T-helper 2 cell (primary cell): ENCODE measurements around the gene SCN2B.

Experiments
- DNase-seq, 5 experiments: peaks; one replicate each; pipeline versions ENCODE4 v3.0.0 to v3.0.0-alpha.2; 2012 to 2022

SCN2B gene

DNA sequence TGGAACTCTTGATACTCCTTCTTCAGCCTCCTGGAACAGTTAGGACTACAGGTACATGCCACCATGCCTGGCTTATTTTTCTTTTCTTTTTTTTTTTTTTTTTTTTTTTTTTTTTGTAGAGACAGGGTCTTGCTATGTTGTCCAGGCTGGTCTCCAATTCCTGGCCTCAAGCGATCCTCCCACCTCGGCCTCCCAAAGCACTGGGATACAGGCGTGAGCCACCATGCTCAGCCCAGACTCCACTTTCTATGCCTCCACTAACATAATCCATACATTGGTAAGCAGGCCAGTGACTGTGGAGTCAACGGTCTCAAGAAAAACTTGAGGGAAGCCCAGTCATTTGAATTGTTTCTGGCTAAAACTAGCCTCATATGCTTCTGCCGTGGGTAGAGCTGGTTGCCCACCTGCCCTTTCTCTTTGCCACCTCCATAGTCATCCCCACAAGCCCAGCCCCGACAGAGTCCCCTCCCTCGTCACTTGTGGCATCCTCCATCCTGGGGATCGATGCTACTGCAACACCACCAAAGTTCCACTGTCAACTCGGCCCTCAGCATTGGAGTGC is 2.4 kb downstream of the SCN2B start:
- no peak for DNase-seq

DNA sequence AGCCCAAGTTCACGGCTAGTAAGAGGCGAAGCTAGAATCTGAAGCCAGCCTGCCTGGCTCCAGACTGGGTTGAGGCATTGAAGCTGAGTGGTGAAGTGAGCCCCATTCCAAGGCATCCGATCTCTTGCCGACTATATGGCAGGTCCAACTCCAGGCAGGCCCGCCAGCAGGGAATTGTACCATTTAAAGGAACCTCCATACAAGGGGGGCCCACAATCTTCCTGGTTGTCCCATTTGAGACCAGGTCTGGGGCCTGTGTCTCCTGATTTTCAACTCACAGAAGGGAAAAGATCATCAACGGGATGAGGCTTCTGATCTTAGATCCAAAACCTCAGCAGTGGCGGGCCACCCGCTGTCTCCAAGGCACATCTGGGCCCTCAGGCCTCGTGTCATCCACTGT is 4.1 kb downstream of the SCN2B start:
- no peak for DNase-seq

DNA sequence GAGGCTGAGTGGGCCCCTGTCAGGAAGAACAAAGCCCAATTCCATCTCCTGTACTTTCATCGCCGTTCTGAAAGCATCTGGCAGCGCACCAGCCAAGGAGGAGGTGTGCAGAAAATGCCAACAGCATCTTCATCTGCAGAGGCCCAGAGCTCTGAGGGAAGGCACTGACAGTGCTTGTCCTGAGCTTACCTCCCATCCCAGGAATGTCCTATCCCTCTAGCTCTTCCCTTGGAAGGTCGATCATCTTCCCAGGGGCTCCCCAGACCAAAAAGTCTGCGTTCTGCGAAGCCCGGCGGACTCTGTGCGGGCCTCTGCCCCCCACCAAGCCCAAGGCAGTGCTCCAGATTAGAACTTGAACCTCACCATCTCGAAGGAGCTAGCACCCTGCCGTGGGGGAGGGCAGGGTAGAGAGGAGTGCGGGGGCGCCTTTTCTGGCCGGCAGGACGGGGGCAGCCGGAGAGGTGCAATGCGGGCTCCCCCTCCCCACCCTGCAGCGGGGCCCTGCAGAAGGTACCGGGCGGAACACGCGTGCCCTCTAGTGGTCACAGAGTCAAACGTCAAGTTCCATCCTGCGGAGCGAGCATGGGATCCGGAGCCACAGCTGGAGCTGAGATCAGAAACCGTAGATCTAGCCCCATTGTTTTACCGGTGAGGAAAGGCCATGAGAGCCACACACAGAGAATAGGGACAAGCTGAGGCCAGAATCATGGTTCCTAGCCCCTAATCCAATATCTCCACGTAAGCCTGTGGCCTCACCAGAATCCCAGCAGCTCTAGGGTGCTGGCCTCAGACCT is 5.0 kb downstream of the SCN2B start:
- peak; percentile 30 to 72 (median 59) for DNase-seq

DNA sequence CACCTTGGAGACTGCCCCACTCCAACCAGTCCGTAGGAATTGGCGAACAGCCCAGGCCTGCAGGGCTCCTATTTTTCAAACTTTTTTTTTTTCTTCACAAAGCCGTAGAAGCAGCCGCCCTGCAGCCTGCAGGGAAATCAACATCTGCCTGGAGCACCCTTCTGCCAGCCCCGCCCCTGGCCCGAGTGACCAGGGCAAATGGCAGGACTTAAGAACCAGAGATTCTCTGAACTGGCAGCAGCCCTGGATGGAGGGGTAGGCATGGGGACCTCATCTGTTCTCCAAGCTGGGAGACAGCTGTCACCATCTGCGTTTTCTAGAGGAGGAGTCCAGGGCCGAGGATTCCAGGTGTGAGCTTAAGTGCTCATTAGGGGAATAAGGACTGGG is 5.6 kb downstream of the SCN2B start:
- no peak for DNase-seq

DNA sequence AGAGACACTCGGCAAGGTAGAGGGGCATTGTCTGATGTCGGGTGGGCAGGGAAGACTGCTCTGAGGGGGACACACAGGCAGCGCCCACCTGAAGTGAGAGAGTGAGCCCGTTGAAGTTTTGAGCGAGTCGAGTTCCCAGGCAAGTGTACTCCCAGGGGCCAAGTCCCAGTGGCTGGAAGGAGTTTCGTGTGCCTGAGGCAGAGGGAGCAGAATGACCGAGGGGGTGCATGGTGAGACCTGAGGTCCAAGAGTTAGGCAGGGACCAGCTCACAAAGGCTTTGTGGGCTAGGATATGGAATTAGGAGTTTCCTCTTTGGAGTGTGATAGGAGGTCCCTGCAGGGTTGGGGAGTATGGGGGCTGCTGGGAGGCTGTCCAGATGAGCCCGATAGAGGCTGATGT is 6.2 kb downstream of the SCN2B start:
- DNase-seq, result no peak

DNA sequence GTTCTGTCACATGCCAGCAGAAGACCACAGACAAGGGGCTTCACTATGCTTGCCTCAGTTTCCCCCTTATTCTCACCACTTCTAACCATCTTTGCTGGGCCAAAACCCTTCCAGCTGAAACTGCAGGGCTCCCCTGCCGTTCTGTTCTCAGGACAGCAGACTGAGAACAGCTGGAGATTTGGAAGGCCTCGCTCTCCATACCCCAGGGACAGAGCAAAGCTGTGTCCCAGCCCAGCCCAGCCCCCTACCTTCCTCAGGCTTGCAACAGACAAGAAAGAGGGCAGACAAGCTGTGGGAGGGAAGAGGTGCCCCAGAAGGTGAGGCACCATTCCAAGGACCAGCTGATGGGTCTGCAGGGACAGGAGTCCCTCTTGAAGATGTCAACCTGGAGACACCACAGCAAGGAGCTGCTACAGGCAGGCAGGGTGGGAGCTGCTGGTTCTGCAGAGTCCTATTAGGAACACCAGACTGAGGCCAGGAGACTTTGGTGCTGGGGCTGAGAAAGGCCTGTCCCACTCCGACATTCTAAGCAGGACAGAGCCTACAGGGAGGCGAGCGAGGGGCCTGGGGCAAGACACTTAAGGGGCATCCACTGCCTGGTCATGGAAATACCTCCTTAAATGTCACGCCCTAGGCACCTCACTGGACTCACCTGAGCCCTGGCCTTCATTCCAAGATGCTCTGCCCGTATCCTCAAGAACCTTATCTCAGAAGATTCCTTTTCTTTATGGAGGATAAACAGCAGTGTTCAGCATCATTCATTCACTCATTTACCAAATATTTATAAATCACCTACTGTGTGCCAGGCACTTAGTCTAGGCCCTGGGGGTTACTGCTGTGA is 6.9 kb downstream of the SCN2B start:
- no peak for DNase-seq

DNA sequence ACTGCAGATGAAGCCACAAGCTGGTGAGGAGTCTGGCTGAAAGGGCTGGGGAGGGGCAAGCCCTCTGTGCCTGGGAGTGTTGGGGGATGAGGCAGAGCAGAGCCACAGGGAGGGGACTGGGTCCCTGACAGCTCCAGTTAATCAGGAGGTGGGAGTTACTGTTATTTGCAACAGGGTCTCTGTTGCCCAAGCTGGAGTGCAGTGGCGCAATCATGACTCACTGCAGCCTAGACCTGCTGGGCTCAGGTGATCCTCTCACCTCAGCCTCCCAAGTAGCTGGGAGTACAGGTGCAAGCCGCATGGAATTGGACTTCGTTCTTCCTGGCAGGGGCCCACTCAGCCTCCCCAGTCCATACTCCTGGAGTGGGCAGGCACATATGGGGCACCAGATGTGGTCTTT is 7.7 kb downstream of the SCN2B start:
- no peak for DNase-seq

DNA sequence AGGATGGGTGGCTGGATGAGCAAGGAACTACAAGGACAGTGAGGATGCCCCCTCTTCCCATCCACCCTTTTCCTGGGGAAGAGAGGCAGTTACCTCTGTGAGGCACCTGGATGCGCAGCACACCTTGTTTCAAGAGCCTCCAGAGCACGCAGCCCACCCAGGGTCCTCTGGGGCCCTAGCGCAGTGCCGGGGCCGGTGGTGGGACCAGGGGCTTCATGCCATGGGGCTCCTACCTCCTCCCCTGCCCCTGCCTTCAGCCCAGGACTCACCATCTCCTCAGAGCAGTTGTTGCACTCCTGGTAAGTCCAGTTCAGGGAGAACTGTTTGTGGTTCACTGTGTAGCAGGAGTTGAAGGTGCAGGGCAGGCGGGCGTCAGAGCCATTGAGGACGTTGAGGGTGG is 8.1 kb downstream of the SCN2B start:
- no peak for DNase-seq

DNA sequence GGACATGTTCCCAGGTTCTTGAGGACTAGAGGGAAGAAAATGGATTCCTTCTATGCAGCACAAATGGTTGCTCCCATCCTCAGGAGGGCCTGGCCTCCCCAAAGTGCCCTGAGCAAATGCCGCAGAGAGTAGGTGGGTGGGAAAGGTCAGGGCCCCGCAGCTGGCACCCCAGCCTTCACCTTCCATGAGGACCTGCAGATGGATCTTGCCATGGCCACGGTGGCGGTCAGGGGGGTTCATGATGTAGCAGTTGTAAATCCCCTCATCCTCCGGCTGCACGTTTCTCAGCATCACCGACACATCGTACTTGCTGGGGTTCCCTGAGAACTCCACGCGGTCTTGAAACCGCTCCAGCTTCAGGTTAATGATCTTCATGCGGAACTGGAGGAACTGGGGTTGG is 8.5 kb downstream of the SCN2B start:
- DNase-seq, result no peak

DNA sequence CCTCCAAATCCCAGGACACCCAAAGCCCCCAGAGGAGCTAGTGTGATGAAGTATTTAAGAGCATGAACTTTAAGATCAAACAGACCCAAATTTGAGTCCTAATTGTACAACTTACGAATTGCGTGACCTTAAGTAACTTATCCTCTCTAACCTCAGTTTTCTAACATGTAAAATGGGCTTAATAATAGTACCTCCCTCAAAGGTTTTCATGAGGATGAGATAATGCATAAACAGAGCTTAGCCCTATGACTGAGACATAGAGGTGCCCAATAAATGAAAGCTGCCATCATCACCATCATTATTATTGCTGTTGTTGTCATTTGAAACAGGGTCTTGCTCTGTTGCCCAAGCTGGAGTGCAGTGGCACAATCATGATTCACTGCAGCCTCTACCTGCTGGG is 9.2 kb downstream of the SCN2B start:
- DNase-seq, result no peak

DNA sequence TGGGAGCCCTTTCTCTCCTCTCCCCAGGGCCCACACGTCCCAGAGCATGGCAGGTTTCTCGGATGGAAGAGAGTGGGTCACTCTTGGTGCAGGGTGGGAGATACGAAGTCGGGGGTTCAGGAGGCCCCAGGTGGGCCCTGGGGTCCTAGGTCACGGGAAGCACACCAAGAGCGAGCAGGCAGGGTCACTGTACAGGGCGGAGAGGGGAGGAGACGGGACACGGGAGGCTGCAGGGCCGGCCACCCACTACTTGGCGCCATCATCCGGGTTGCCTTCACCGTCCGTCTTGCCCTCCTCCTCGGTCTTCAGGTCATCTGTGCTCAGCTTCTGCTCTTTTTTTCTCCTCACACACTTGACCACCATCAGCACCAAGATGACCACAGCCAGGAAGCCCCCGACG is 9.8 kb downstream of the SCN2B start:
- no peak for DNase-seq

DNA sequence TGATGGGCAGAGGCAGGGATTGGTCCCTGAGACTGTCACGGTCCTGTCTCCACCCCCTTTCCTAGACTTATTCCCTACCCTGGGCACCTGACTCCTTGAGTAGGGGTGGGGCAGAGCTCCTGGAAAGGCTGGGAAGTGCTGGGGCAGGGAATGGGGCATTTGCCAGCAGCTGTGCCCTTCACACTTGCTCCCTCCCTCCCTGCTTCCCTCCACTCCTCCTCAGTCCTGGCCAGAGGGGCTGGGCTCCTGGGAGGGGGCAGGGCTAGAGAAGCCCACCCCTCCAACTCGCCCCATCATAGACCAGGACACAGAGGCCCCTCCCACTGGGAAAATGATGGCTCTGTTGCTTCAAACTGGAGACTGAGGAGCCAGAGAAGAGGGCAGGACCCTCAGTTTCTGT is 11.6 kb downstream of the SCN2B start:
- no peak for DNase-seq

DNA sequence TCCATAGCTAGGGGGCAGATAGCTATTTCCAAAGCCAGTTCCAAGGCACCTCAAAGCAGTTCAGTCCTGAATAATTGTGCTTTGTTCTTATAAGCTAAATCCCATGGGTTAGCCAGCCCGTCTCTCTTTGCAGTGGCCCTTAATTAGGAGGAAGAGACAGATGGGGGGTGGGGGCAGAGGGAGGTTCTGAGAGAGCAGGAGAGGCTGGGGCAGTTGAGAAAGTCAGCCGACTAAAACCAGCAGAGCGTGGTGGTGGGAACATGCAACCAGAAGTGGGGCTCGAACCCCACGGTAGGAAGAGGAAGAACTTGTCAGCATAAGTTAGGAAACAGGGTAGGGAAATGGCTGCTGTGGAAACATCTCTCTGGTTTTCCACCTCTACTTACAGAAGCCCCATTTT is 12.9 kb downstream of the SCN2B start:
- DNase-seq, result no peak

DNA sequence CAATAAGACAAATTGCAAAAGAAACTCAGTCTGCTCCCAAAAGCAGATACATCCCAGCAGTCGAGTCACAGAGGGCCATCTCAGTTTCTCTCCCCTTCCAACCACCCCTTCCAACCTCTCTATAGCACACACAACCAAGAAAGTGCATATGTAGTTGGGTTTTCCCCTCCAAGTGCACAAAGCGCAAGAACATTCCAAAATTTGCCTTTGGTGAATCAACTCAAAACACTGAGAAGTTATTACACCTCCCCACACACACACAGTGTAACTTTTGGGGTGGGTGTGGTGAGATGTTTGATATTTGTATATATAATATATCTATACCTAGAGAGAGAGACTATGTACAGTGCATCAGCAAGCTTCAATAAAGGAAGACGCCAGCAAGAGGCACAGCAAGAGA is 13.6 kb downstream of the SCN2B start:
- no peak for DNase-seq

DNA sequence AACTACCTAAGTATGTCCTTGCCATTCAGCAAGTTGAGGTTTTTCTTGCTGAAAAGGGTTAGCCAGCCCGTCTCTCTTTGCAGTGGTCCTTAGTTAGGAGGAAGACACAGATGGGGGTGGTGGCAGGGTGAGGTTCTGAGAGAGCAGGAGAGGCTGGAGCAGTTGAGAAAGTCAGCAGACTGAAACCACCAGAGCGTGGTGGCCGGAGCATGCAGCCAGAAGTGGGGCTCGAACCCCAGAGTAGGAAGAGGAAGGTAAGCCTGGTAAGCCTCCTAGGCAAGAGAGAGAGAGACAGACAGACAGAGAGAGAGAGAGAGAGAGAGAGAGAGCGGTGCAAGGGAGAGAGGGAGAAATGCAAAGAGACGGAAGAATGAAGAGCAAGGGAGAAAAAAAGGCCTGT is 14.7 kb downstream of the SCN2B start:
- no peak for DNase-seq

DNA sequence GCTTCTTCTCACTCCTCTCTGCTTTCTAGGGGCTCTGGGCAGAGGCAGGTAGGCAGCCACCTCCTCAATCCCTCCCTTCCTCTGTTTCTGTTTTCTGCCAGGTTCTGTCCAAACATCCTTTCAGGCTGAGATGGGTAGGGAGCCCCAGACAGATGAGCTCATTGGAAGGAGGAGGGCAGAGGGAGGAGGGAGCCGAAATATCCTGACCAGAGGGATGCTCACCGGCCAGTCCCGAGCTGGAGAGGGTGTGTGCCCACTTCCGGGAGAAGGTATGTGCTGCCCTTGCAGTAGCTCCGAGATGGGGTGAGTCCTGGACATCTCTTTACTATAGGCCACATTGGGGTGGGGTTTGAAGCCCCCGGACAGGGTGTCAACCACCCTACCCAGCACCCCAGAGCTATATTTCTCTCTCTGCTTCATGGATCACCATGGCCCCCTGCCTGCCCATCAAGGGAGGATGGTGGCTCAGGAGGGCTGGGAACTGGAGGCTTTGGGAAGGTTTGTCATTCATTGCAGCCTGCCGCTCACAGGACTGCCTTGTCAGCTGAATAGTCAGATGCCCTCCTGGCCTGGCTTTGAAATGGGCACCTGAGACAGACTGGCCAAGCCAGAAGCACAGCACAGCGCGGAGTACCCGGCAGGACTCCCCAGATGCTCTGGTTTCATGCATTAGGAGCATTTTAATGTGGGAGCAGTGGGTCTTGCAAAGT is 19.1 kb downstream of the SCN2B start:
- DNase-seq, result no peak

DNA sequence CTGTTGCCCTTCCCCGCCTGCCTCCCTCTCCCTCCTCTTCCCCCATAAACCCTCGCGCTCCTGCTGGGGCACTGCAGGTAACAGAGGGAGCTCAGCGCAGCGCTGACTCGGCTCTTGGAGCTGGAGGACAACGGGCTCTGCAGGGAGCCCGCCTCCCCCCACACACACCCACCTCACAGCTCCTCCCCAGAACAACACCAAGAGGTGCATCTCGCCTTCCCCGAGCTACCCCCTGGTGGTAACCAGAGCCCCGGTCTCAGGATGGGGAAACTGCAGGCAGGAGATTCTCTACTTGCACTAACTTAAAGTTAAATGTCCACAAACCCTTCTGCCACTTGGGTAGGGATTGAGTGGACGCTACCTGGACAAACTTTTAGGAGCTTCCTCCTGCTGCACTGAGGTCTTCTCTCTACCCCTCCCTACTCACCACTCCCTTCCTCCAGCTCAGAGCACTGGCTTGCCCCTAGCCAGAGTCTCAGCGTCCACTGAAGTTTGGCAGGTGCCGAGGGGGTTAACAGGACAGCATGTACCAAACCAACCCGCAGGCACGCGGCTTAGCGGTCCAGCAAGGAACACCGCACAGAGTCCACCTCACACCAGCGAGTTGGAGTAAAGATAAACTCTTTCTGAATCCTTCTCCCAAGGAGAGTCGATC is 19.8 kb downstream of the SCN2B start:
- peak in 2 of 5 experiments; percentile 20 to 39 for DNase-seq

DNA sequence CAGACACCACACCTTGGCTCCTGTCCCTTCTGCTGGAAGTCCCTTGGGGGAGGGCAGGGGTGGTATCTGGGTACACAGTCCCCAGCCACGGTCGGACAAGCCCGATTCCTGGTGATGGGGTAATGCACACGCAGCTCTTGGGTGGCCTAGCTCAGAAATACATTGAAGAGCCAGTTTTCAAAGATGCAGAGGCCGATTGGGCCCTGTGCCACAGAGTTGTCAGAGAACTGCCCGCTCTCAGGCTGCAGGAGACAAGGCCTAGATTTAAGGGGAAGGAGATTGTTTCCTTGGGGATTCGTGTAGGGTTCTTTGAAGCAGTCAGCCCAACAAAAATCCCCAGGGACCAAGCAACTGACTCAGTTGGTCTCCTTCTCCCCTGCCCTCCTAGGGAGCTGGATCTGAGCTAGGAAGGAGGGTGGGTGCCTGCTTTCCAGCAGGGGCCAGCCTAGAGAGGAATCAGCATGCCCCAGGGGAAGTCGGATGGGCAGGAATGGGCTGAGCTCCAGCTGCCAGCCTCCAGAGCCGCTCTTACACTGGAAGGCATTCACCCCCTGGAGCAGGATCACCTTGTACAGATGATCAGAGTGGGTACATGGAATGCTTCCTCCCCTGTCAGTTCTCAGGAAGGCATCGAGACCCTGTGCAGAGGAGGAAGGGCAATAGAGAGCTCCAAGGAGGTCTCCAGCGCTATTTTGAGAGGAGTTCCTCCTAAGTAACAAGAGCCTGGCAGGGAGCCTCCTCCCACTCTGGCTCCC is 20.5 kb downstream of the SCN2B start:
- no peak for DNase-seq

DNA sequence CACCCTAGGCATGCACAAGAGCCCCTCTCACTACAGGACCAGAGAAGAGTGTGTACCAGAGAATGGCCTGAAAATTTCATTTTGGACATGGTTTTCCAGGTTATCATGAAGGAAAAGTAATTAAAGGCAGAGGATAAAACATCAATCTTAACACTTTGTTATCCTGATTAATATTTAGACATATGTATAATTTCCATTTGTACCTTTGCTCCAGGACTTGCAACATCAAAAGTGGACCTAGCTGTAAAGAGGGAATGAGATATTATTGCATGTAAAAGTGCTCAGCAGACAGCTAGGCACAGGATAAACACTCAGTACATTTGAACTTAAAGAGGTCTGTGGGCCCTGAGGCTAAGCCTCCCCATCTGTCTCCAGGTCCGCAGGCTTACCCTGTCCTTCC is 21.8 kb downstream of the SCN2B start:
- no peak for DNase-seq

DNA sequence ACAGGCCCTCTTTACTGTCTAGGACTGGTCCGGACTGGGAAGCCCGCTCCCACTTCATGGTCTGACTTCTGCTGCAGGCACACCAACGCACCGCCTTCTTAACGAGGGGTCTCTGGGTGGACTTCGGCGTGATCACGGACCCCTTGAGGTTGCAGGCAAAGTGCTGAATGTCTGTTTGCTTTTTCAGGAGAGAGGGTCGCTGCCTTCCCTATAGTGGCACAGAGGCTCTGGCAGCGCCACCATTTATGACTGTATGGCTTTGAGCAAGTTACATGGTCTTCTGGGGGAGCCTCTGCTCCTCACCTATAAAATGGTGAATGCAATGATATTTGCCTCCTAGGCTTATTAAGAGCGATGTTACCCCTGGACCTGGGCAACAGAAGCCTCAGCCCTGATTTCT is 22.5 kb downstream of the SCN2B start:
- no peak for DNase-seq

DNA sequence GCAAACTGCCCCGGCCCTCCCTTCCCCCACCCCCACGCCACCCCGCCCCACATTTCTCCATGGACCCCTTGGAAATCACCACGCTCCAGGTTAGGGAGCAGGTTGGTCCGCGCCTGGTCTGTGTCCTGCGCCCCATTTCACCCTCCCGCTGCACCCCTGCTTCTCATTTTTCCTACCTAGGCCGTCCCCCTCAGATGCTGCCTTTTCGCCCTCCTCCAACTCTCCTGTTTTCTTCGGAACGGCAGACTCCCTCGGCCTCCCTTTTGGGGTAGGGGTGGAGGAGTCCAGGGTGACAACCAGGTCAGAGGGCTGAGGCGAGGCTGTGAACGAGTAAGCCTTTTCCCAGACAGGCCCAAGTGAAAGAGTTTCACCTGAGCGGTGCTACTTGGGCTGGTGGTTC is 22.9 kb downstream of the SCN2B start:
- no peak for DNase-seq
